ENCODE measurements around the gene C5orf46.

- TF ChIP-seq CTCF (conservative IDR thresholded peaks at IDR 0.05; ENCODE audit: low read depth, low read length) (no peak), EZH2 (IDR thresholded peaks at IDR 0.05; ENCODE audit: borderline replicate concordance, low read depth, low read length, poor library complexity, severe bottlenecking) (no peak)
Measured at GRCh38 chr5:147902609-147903115, 3.7 kb downstream of the C5orf46 start.
